ENCODE results near the gene POLE. TPM values are rescaled to one million over a fixed set of nuclear protein-coding genes. Genes with fewer than 3 reads are reported as not detected.

POLE gene
- total RNA-seq, 1 donor = 37.4 TPM

GRCh38 chr12:132620899-132621656, 66.1 kb downstream of the POLE start:
- TF ChIP-seq CTCF (IDR thresholded peaks at IDR 0.05; ENCODE audit: insufficient read depth, low read length) = no peak
- DNase-seq (ENCODE audit: low read depth) = no peak
- no peak overlapping the region for H3K4me3 ChIP-seq (ENCODE audit: low read depth, low read length)

GRCh38 chr12:132620113-132620898, 66.8 kb downstream of the POLE start:
- no peak overlapping the region for H3K4me3 ChIP-seq (ENCODE audit: low read depth, low read length)
- TF ChIP-seq CTCF (IDR thresholded peaks at IDR 0.05; ENCODE audit: insufficient read depth, low read length) = no peak
- no peak for DNase-seq (ENCODE audit: low read depth)

GRCh38 chr12:132619386-132620112, 67.6 kb downstream of the POLE start:
- no peak for DNase-seq (ENCODE audit: low read depth)
- TF ChIP-seq CTCF (IDR thresholded peaks at IDR 0.05; ENCODE audit: insufficient read depth, low read length) = no peak
- H3K4me3 ChIP-seq (ENCODE audit: low read depth, low read length) = no peak overlapping the region

- no peak for DNase-seq (ENCODE audit: low read depth)
- no peak overlapping the region for H3K4me3 ChIP-seq (ENCODE audit: low read depth, low read length)
- TF ChIP-seq CTCF (IDR thresholded peaks at IDR 0.05; ENCODE audit: insufficient read depth, low read length) = no peak
Observed at GRCh38 chr12:132619071-132619385, 68.1 kb downstream of the POLE start.

GRCh38 chr12:132618683-132619043, 68.5 kb downstream of the POLE start, which contains the start of gene P2RX2:
Gene P2RX2, plus strand, starts transcription at chr12:132618776. Its CDS starts 41 bp downstream, at chr12:132618817.
- TF ChIP-seq CTCF (IDR thresholded peaks at IDR 0.05; ENCODE audit: insufficient read depth, low read length) = no peak
- H3K4me3 ChIP-seq (ENCODE audit: low read depth, low read length) = no peak within 1 kb of the TSS
- no peak for DNase-seq (ENCODE audit: low read depth)

GRCh38 chr12:132617822-132618682, 69.1 kb downstream of the POLE start:
- H3K4me3 ChIP-seq (ENCODE audit: low read depth, low read length) = no peak overlapping the region
- DNase-seq (ENCODE audit: low read depth) = no peak
- no peak for TF ChIP-seq CTCF (IDR thresholded peaks at IDR 0.05; ENCODE audit: insufficient read depth, low read length)

Data from fibroblast of the aortic adventitia (primary cell).